GM20431 (cell line): ENCODE results near the gene PTPRN2.
"Not testable (repeated sequence)": the region's sequence is repeated elsewhere in the genome, so short reads cannot be mapped to it uniquely, and the experiment has no call there.

ENCODE experiments used
- in situ Hi-C: fragments of 300-500 bp; cut with MseI, MboI; formaldehyde crosslinking; loops from one replicate; pipeline ENCODE4 v1.15.0; 2020; ENCODE audit warnings: low sequenced_read_pairs; ENCODE audit not compliant: unreplicated experiment

The PTPRN2 gene

GRCh38 chr7:157933219-157934155 lies 654.1 kb downstream of the PTPRN2 start:
- in situ Hi-C loops: not testable (repeated sequence)

- in situ Hi-C loops: no loop called here
Observed at GRCh38 chr7:157932498-157933218, 655.0 kb downstream of the PTPRN2 start.

GRCh38 chr7:157930926-157931466 lies 656.6 kb downstream of the PTPRN2 start:
- in situ Hi-C loops: no loop called here

GRCh38 chr7:157930441-157930840 lies 657.2 kb downstream of the PTPRN2 start:
- in situ Hi-C loops: no loop called here

- in situ Hi-C loops: no loop called here
Observed at GRCh38 chr7:157929671-157930070, 658.0 kb downstream of the PTPRN2 start.

GRCh38 chr7:157928808-157929425 lies 658.7 kb downstream of the PTPRN2 start:
- in situ Hi-C loops: no loop called here

- in situ Hi-C loops: no loop called here
Observed at GRCh38 chr7:157928171-157928794, 659.3 kb downstream of the PTPRN2 start.

- in situ Hi-C loops: no loop called here
Observed at GRCh38 chr7:157927313-157927925, 660.2 kb downstream of the PTPRN2 start.

- in situ Hi-C loops: no loop called here
Observed at GRCh38 chr7:157926521-157927150, 661.0 kb downstream of the PTPRN2 start.

- in situ Hi-C loops: no loop called here
Observed at GRCh38 chr7:157926107-157926506, 661.5 kb downstream of the PTPRN2 start.

GRCh38 chr7:157925383-157925875 lies 662.2 kb downstream of the PTPRN2 start:
- in situ Hi-C loops: no loop called here

- in situ Hi-C loops: loop anchor here (25.0 kb wide), 1 partner anchor 112 kb away; no protein-coding TSS in a partner anchor
Observed at GRCh38 chr7:157923903-157924630, 663.6 kb downstream of the PTPRN2 start.

GRCh38 chr7:157922576-157922975 lies 665.0 kb downstream of the PTPRN2 start:
- in situ Hi-C loops: loop anchor here (25.0 kb wide), 1 partner anchor 110 kb away; no protein-coding TSS in a partner anchor

GRCh38 chr7:157918326-157919080 lies 669.1 kb downstream of the PTPRN2 start:
- in situ Hi-C loops: loop anchor here (25.0 kb wide), 1 partner anchor 106 kb away; no protein-coding TSS in a partner anchor

GRCh38 chr7:157916946-157917640 lies 670.5 kb downstream of the PTPRN2 start:
- in situ Hi-C loops: loop anchor here (25.0 kb wide), 1 partner anchor 105 kb away; no protein-coding TSS in a partner anchor

- in situ Hi-C loops: loop anchor here (25.0 kb wide), 1 partner anchor 98 kb away; no protein-coding TSS in a partner anchor
Observed at GRCh38 chr7:157910446-157910845, 677.2 kb downstream of the PTPRN2 start.

- in situ Hi-C loops: loop anchor here (25.0 kb wide), 1 partner anchor 98 kb away; no protein-coding TSS in a partner anchor
Observed at GRCh38 chr7:157910045-157910444, 677.6 kb downstream of the PTPRN2 start.
